Measurements from ENCODE around the gene KCNK18.
"Not testable (repeated sequence)": the region's sequence is repeated elsewhere in the genome, so short reads cannot be mapped to it uniquely, and the experiment has no call there.

The KCNK18 gene

GRCh38 chr10:117170244-117170643 lies 27.0 kb upstream of the KCNK18 start:
- DNase-seq (ENCODE audit: low spot score) = no peak

DNA sequence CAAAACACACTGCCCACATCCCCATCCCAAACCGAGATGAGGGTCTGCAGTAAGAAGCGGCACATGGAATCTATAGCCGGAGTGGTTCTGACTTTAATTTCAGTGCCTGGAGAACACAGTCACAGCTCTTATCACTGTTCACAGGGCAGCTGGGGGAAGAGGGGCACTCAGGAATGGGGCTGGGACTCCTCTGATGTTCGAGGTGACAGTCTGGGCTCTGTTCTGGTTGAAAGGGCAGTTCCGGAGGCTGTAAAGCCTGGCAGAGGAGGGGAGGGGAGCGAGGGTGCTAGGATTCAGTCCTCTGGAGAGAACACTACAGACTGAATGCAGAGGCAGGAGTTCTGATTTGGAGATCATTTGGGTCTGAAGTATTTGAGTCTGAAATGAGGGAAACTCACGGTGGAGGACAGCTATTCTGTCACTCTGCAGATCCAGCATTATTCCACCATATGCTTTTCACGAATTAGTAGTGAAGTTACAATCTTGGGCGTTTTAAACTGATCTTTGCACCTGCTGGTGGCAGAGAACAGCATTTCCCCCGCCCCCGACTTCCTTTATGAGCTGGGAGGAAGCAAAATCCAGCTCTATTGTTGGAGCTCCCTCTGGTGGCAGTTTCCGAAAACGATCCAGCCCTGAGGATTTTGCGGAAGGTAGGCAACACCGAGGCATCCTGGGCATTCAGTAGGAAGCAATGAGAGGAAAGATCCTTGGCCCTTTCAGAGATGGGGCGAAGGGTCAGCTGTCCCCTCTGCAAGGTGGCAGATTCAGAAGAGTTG lies 22.7 kb upstream of the KCNK18 start:
- peak; percentile 82 for DNase-seq (ENCODE audit: low spot score)

GRCh38 chr10:117175215-117175900 lies 21.9 kb upstream of the KCNK18 start:
- no peak for DNase-seq (ENCODE audit: low spot score)

DNA sequence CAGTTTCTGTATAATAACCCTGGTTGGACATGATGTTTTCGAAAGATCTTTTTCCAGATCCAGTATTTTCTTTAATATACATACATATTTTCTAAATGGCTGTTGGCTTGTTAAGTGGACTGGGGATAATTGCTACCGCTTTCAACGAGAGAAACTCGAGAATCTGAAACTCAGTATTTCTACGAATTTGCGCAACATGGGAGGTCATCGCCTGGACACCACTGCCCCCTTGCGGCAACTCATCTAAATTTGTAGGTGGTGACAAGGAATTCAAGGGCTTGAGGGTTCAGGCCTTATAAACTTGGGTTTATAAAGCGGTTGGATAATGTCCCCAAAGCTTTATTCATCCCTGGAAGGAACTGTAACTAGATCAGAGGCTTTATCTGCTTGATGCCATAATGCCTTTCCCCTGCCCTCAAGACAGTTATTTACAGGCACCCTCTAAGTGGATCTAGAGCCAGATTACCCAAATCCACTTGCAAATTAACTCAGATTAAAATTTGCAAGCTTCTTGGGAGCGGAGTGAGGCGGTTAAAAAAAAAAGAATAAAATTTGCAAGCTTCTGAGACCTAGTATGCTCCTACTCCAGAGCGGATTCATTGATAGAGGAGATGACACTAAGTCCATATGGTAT lies 21.3 kb upstream of the KCNK18 start:
- peak; percentile 56 for DNase-seq (ENCODE audit: low spot score)

DNA sequence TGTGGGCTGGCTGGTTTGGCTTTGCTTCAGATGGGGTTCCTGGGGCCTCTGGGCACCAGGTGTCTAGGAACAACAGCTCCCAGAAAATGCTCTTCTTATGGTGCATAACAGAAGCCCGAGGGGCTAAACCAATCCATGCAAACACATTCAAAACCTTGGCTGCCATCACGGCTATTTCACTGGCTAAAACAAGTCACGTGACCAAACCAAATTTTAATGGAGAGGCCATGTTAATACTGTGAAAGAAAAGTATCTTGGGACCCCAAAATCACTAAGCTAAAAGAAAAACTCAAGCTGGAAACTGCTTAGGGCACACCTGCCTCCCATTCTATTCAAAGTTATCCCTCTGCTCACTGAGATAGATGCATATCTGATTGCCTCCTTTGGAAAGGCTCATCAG lies 19.1 kb upstream of the KCNK18 start:
- no peak for DNase-seq (ENCODE audit: low spot score)

DNA sequence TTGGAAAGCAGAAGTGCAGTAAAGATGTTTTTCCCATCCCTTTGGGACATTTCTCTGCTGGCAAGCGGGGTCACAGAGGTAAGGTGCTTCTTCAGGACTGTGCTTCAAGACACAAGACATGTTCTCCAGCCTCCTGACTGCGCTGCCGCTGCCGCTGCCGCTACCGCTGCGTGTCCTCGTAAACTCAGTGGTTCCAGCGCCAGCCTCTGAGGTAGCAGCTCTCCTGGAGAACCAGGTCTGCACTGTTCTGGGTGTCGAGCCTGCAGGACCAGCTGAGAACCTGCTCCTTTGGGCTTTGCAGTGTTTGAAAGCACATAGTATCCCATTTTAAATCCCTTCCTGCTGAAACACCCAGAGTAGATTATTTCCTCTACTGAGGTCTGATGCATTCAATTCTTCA lies 13.0 kb upstream of the KCNK18 start:
- DNase-seq (ENCODE audit: low spot score) = no peak

GRCh38 chr10:117184821-117185220 lies 12.5 kb upstream of the KCNK18 start:
- no peak for DNase-seq (ENCODE audit: low spot score)

- DNase-seq (ENCODE audit: low spot score) = not testable (repeated sequence)
Measured at GRCh38 chr10:117185817-117186216, 11.5 kb upstream of the KCNK18 start.

GRCh38 chr10:117186832-117187615 lies 10.3 kb upstream of the KCNK18 start:
- no peak for DNase-seq (ENCODE audit: low spot score)

DNA sequence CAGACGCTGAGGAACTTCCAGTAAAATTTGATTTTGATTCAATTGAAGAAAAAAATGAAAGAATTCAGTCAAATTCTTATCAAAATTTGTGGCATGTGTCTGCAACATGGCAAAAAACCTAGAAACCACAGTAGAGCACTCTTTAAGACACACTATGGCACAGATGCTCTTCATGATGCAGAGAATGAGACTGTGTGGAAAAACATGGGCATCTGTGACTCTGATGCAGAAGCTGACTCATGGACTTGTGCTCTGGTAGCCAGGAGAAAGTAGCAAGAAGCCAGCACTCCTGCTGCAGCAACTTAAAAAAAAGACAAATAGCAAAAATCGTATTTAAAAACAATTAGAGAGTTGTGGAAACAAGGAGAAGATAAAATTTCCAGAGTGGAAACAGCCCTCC lies 8.9 kb upstream of the KCNK18 start:
- DNase-seq (ENCODE audit: low spot score) = no peak

- no peak for DNase-seq (ENCODE audit: low spot score)
Measured at GRCh38 chr10:117189557-117189956, 7.7 kb upstream of the KCNK18 start.

DNA sequence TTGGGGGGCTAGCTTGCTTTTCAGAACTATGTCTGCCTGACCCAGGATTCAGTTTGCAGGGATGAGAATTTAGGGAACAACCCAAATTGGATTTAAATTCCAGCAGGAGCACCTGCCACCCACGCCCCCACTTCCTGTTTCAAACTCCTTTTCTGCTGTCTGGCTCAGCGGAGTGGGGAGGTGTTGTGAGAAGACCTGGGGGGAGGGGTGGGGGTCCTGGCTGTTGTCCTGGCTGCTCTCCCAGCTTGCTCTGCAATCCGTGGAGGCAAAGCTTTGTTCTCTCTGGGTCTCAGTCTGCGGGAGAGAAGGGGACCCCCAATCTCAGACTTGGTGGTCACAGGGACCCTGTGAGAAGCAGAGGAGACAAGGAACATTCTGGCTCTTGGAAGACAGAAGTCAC lies 799 bp downstream of the KCNK18 start:
- no peak for DNase-seq (ENCODE audit: low spot score)

DNA sequence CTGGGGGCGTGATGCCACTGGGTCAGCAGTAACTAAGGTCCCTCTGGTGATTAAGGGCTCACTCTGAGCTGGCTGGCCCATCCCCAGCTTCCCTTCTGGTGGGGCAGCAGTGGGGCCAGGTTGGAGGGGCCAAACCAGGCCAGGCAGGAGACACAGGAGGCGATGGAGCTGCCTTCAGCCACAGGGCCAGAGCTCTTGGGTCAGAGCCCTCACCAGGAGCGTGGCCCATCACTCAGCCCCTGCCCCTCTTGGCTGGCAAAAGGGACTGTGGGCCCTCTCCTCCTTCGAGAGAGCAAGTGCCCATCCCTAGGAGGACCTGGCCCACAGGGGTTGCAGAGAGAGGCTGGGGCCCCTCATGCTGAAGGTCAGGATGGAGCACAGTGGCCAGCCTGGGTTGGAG lies 4.5 kb downstream of the KCNK18 start:
- no peak for DNase-seq (ENCODE audit: low spot score)

DNA sequence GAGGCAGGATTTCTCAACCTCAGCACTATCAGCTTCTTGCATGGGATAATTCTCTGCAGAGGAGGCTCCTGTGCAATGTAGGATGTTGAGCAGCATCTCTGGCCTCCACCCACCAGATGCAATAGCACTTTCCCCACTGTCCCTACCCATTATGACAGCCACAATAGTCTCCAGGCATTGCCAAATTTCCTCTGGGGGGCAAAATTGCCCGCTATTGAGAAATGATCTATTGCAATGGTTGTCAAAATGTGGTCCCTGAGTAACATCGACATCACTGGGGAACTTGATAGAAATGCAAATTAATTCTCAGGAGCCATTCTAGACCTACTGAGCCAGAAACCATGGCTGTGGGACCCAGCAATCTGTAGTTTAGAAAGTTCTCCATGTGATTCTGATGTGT lies 7.0 kb downstream of the KCNK18 start:
- no peak for DNase-seq (ENCODE audit: low spot score)

GRCh38 chr10:117212176-117212575 lies 14.9 kb downstream of the KCNK18 start:
- no peak for DNase-seq (ENCODE audit: low spot score)

GRCh38 chr10:117214401-117214800 lies 17.1 kb downstream of the KCNK18 start:
- DNase-seq (ENCODE audit: low spot score) = no peak

GRCh38 chr10:117215079-117215478 lies 17.8 kb downstream of the KCNK18 start:
- no peak for DNase-seq (ENCODE audit: low spot score)

GRCh38 chr10:117216028-117216427 lies 18.7 kb downstream of the KCNK18 start:
- DNase-seq (ENCODE audit: low spot score) = no peak

- DNase-seq (ENCODE audit: low spot score) = peak; percentile 63
Measured at GRCh38 chr10:117216611-117217195, 19.4 kb downstream of the KCNK18 start.

GRCh38 chr10:117217196-117217761 lies 20.0 kb downstream of the KCNK18 start:
- DNase-seq (ENCODE audit: low spot score) = no peak

DNA sequence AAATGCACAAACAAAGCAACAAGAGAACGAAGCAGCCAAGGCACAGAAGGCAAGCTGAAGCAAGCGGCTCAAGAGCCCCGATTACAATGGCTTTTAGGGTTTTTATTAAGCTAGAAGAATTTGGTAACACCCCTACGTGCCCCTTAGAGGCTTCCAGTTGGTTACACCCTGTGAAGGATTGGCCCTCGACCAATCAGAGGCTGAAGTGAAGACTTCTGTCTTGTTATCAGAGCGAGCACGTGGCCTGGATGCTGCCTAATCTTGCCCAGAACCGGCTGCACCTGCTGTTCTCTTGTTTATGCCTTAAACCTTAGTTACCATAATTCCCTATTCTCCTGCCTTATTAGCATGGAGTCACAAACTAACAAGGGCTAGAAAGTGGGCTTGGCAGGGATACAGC lies 21.4 kb downstream of the KCNK18 start:
- no peak for DNase-seq (ENCODE audit: low spot score)
